HG03378 (cell line): Measurements from ENCODE around the gene RNF4.
"Not testable (repeated sequence)": the region's sequence is repeated elsewhere in the genome, so short reads cannot be mapped to it uniquely, and the experiment has no call there.

ENCODE experiments used
- ATAC-seq: cut with Tn5 transposase; IDR thresholded peaks from one replicate; pipeline ENCODE4 v1.9.1; 2021; ENCODE audit warnings: mild to moderate bottlenecking, moderate library complexity; ENCODE audit not compliant: unreplicated experiment

Gene RNF4, protein sequence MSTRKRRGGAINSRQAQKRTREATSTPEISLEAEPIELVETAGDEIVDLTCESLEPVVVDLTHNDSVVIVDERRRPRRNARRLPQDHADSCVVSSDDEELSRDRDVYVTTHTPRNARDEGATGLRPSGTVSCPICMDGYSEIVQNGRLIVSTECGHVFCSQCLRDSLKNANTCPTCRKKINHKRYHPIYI

DNA sequence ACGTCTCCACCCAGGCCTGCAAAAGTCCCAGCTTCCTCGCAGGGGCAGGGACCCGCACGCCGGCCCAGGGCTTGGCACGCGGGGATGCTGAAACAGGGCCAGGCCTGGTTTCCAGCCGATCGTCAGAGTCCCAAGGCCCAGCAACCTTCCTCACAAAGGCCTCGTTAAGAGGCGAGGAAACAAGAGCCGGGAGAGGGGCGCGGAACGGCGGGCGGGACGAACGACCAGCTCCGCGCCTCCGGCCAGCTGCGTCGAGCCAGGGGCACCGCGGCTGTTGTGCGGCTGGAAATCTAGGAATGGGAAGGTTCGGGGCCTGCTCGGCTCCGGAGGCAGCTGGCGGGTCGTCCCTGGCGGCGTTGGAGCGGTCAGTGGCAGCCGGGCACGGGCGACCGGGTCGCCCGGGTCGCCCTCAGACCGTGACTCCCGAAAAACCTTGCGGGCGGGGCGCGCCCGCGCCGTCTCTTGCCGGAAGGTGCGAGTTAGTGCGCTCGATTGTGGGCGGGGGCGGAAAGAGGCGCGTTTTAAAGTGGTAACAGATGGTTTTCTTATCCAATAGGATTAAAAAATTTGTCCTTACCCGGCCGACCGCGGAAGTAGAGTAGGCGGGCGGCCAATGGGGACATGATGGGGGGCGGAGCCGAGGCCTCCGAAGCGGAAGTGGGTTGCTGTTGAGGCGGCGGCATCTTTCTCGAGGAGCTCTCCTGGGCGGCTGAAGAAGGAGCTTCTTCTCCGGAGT is at the start of gene RNF4:
Gene RNF4 (plus strand): TSS at position 651 of the 736 bp plus-strand sequence. CDS start 21,388 bp downstream, outside the sequence.
- peak; percentile 63 for ATAC-seq

- no peak for ATAC-seq
Measured at GRCh38 chr4:2419814-2420213, 49.1 kb upstream of the RNF4 start.

- no peak for ATAC-seq
Measured at GRCh38 chr4:2421928-2422327, 47.0 kb upstream of the RNF4 start.

DNA sequence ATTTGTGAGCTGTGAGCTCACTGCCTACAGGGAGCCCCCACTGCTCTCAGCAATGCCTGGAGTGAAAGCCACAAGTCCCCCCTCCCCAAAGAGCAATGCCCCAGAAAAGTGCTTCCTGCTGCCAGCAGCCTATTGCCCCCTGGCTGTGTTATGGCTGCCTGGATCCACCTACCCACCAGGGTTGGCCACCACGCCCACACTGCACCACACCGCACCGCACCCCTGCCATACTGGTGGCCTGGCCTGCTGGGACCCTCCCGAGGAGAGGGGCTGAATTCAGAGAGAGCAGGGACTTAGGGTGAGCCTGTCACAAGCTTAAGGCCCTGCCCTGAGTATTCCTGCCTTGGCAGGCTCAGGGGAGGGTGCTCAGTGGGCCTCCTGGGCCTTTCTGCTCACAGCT is 45.8 kb upstream of the RNF4 start:
- no peak for ATAC-seq

- no peak for ATAC-seq
Measured at GRCh38 chr4:2423695-2424094, 45.2 kb upstream of the RNF4 start.

GRCh38 chr4:2424581-2424980 is 44.3 kb upstream of the RNF4 start:
- ATAC-seq = no peak

GRCh38 chr4:2425386-2426068 is 43.4 kb upstream of the RNF4 start:
- ATAC-seq = no peak

GRCh38 chr4:2426069-2426397 is 42.9 kb upstream of the RNF4 start:
- no peak for ATAC-seq

GRCh38 chr4:2426711-2427275 is 42.1 kb upstream of the RNF4 start:
- ATAC-seq = no peak

- ATAC-seq = no peak
Measured at GRCh38 chr4:2427383-2428334, 41.2 kb upstream of the RNF4 start.

DNA sequence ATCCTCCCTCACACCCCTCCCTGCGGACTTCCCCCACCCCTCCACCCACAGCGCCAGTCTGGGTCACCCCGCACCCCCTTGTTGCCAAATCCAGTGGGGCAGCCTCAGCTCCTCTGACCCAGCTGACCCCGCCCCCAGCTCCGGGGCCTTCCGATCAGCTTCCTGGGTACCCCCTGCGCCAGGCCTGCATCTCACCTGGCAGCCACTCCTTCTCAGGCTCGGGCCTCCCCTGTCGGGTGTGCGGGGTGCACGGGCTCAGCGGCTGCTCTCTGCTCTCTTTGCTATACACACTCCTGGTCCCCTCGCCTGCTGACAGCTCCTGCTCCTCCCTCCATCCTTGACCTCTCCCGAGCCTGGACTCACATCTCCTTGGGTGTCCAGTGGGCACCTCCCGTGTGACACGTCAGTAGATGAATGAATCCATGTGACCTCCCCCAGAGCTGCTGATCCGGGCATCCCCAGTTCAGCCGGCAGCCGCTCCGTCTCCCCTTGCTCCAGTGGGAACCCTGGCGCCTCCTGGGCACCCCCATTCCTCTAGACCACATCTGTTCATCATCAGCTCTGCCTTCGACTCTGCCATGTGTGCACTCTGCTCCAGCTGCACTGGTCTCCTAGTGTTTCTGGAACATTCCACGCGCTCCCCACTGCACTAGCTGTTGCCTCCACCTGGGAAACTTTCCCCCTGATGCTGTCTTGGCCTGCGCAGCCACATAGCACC is 40.3 kb upstream of the RNF4 start:
- no peak for ATAC-seq

- not testable (repeated sequence) for ATAC-seq
Measured at GRCh38 chr4:2429945-2430757, 38.8 kb upstream of the RNF4 start.

GRCh38 chr4:2432004-2432403 is 36.9 kb upstream of the RNF4 start:
- ATAC-seq = no peak

GRCh38 chr4:2432991-2433530 is 35.8 kb upstream of the RNF4 start:
- no peak for ATAC-seq

GRCh38 chr4:2433609-2434350 is 35.1 kb upstream of the RNF4 start:
- no peak for ATAC-seq

- ATAC-seq = no peak
Measured at GRCh38 chr4:2434420-2434819, 34.5 kb upstream of the RNF4 start.

DNA sequence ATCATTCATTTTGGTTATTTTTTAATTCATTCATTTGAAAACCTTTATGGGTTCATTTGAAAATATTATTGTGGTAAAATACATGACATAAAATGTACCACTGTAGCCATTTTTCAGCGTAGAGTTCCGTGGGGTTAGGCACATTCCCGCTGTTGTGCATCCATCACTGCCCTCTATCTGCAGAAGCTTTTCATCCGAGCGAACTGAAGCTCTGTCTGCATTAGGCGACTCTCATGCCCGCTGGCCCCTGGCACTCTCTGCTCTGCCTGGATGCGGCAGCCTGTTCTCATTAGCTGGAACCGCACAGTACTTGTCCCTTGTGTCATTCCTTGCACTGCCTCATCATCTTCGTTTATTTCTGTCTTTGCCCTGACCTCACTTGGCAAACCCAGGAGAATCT is 32.6 kb upstream of the RNF4 start:
- ATAC-seq = no peak

DNA sequence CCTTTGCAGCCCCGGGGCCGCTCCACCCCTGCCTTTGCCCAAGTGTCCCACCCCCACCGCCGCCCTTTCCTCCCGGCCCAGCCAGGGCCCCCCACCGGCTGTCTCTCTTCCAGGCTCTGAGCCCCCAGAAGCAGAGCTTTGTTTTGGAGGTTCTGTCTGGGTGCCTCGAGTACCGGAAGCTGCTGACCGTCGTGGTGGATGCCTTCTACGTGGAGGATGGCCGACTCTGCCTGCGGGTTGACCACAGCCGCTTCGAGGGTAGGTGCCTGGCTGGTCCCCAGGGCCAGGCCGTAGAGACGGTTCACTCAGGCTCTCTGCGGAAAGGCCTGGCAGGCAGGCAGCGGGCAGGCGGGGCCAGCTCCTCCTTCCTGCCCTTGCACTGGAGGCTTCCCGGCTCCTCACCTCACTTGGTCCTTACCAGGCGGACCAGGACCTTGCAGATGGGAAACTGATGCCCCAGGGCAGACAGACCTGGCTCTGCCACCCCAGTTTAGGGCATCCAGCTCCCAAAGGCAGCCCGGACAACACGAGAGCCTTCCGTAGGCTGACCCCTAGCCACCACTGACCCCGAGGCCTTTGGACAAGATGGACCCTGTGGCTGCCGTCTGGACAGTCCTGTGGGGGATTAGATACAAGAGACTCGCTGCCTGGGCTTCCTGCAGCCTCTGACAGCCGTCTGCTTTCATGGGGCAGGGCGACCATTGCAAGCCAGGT is 32.0 kb upstream of the RNF4 start:
- no peak for ATAC-seq
